H1 (cell line): ENCODE measurements around the gene CLEC12A. TPM values are rescaled to one million over a fixed set of nuclear protein-coding genes. Genes with fewer than 3 reads are reported as not detected.

Source experiments
- CTCF ChIA-PET: fragments of 300-600 bp; sonication (Branson Sonifier 250); formaldehyde crosslinking; loops from one replicate; lab custom pipeline; 2021; ENCODE audit not compliant: partially characterized antibody; lab: Charles Lee
- POLR2A ChIA-PET: fragments of 300-600 bp; sonication (Branson Sonifier 250); formaldehyde crosslinking; loops from one replicate; lab custom pipeline; 2021; ENCODE audit warnings: inconsistent platforms; ENCODE audit not compliant: partially characterized antibody; lab: Charles Lee
- DNase-seq, 2 experiments: peaks; one replicate each; pipeline versions ENCODE4 v3.0.0 to v3.0.0-alpha.2; 2010 to 2022; ENCODE audit warnings: low spot score in 2 of 2, low read depth in 1 of 2, mixed read lengths in 1 of 2
- FAIRE-seq: peaks from 2 replicates; lab custom pipeline; 2011; peaks lifted over from hg19 to GRCh38; lab: Jason Lieb, UNC
- H2AFZ ChIP-seq: 2 replicates; pipeline ENCODE4 v1.8.1; 2012; ENCODE audit warnings: low read length, inconsistent platforms
- H2AK5ac ChIP-seq: 2 replicates; pipeline ENCODE4 v1.6.1; 2013; ENCODE audit warnings: low read depth, low read length
- H2BK120ac ChIP-seq: replicated peaks from 2 replicates; pipeline ENCODE3; 2013; ENCODE audit warnings: low read depth, low read length, inconsistent platforms
- H2BK12ac ChIP-seq: 2 replicates; pipeline ENCODE4 v1.6.1; 2013; ENCODE audit warnings: low read depth, low read length
- H2BK15ac ChIP-seq: 2 replicates; pipeline ENCODE4 v1.6.1; 2013; ENCODE audit warnings: low read length
- H2BK20ac ChIP-seq: 2 replicates; pipeline ENCODE4 v1.6.1; 2013; ENCODE audit warnings: low read length
- H2BK5ac ChIP-seq: 2 replicates; pipeline ENCODE4 v1.6.1; 2013; ENCODE audit warnings: low read depth, low read length
- H3K14ac ChIP-seq: 2 replicates; pipeline ENCODE4 v1.6.1; 2013; ENCODE audit warnings: inconsistent platforms; ENCODE audit not compliant: insufficient read length
- H3K18ac ChIP-seq: 2 replicates; pipeline ENCODE4 v1.6.1; 2013; ENCODE audit warnings: low read length; ENCODE audit errors: extremely low read depth
- H3K23ac ChIP-seq: 2 replicates; pipeline ENCODE4 v1.6.1; 2013; ENCODE audit warnings: inconsistent platforms; ENCODE audit not compliant: insufficient read length
- H3K23me2 ChIP-seq: 2 replicates; pipeline ENCODE4 v1.6.1; 2013; ENCODE audit warnings: low read depth, low read length
- H3K27ac ChIP-seq: 2 replicates; pipeline ENCODE4 v1.6.1; 2011; ENCODE audit warnings: low read depth, low read length, inconsistent platforms
- H3K27me3 ChIP-seq, 4 experiments: replicated peaks in 1 of 4; 1 replicate in 1 of 4; 2 replicates in 3 of 4; pipeline versions ENCODE4 v1.6.1 to v1.8.1; 2011 to 2013; ENCODE audit warnings: low read length in 3 of 4, mild to moderate bottlenecking in 3 of 4, inconsistent platforms in 2 of 4, mixed read lengths in 2 of 4, moderate library complexity in 1 of 4; ENCODE audit not compliant: control insufficient read depth in 3 of 4, insufficient read depth in 3 of 4; ENCODE audit errors: extremely low read depth in 1 of 4
- H3K36me3 ChIP-seq, 4 experiments: 2 replicates each; pipeline versions ENCODE4 v1.6.1 to v1.8.1; 2011 to 2013; ENCODE audit warnings: mild to moderate bottlenecking in 4 of 4, low read length in 3 of 4, moderate library complexity in 2 of 4, control low read depth in 1 of 4, inconsistent platforms in 1 of 4; ENCODE audit not compliant: insufficient read depth in 4 of 4, control insufficient read depth in 2 of 4
- H3K4ac ChIP-seq: replicated peaks from 2 replicates; pipeline ENCODE3; 2013; ENCODE audit warnings: low read length, low read depth, mixed read lengths, inconsistent platforms; ENCODE audit not compliant: insufficient read length
- H3K4me1 ChIP-seq, 4 experiments: replicated peaks in 1 of 4; 1 replicate in 1 of 4; 2 replicates in 3 of 4; pipeline versions ENCODE4 v1.6.1 to v1.8.1; 2011 to 2013; ENCODE audit warnings: low read length in 3 of 4, inconsistent platforms in 2 of 4, mixed read lengths in 1 of 4; ENCODE audit not compliant: insufficient read depth in 4 of 4, control insufficient read depth in 3 of 4
- H3K4me2 ChIP-seq, 2 experiments: 2 replicates each; pipeline versions ENCODE4 v1.6.1 to v1.8.1; 2011 to 2013; ENCODE audit warnings: low read depth in 2 of 2, low read length in 2 of 2, control low read depth in 1 of 2, inconsistent platforms in 1 of 2, mild to moderate bottlenecking in 1 of 2; ENCODE audit not compliant: insufficient read depth in 1 of 2
- H3K4me3 ChIP-seq, 4 experiments: fragments of 200-600, 300-600 bp in 1 of 4; sonication (generic), shearing (Covaris generic), sonication (Bioruptor Twin) in 1 of 4; 2 replicates each; pipeline versions ENCODE4 v1.5.1 to v1.8.1; 2011 to 2016; ENCODE audit warnings: low read length in 4 of 4, low read depth in 3 of 4, control low read depth in 2 of 4, inconsistent platforms in 2 of 4, mild to moderate bottlenecking in 2 of 4, mixed read lengths in 1 of 4, moderate library complexity in 1 of 4; ENCODE audit not compliant: insufficient read depth in 2 of 4; ENCODE audit errors: extremely low read depth in 1 of 4
- H3K56ac ChIP-seq: replicated peaks from 2 replicates; pipeline ENCODE3; 2013; ENCODE audit warnings: low read depth, mild to moderate bottlenecking, mixed read lengths, low read length, inconsistent platforms; ENCODE audit not compliant: insufficient read length
- H3K79me1 ChIP-seq: 2 replicates; pipeline ENCODE4 v1.6.1; 2013; ENCODE audit warnings: low read depth, low read length, control low read depth
- H3K79me2 ChIP-seq, 2 experiments: 2 replicates each; pipeline versions ENCODE4 v1.6.1 to v1.8.1; 2012 to 2013; ENCODE audit warnings: low read length in 2 of 2, mild to moderate bottlenecking in 2 of 2, inconsistent platforms in 1 of 2; ENCODE audit not compliant: insufficient read depth in 2 of 2, control insufficient read depth in 1 of 2
- H3K9ac ChIP-seq, 4 experiments: replicated peaks in 1 of 4; 1 replicate in 1 of 4; 2 replicates in 3 of 4; pipeline versions ENCODE4 v1.6.1 to v1.8.1; 2011 to 2013; ENCODE audit warnings: low read depth in 3 of 4, low read length in 3 of 4, control low read depth in 2 of 4, mild to moderate bottlenecking in 2 of 4, moderate library complexity in 2 of 4, inconsistent platforms in 1 of 4; ENCODE audit errors: extremely low read depth in 1 of 4
- H3K9me3 ChIP-seq, 2 experiments: 2 replicates each; pipeline versions ENCODE4 v1.6.1 to v1.8.1; 2012 to 2013; ENCODE audit warnings: mild to moderate bottlenecking in 2 of 2, moderate library complexity in 2 of 2, control low read depth in 1 of 2, inconsistent platforms in 1 of 2, low read depth in 1 of 2, low read length in 1 of 2, mixed read lengths in 1 of 2; ENCODE audit not compliant: insufficient read depth in 2 of 2
- H4K20me1 ChIP-seq, 2 experiments: replicated peaks in 1 of 2; 2 replicates each; pipeline versions ENCODE3 to v1.8.1; 2011 to 2013; ENCODE audit warnings: inconsistent platforms in 2 of 2, low read length in 2 of 2, mild to moderate bottlenecking in 1 of 2; ENCODE audit not compliant: insufficient read depth in 2 of 2, control insufficient read depth in 1 of 2
- H4K5ac ChIP-seq: 2 replicates; pipeline ENCODE4 v1.6.1; 2013; ENCODE audit warnings: low read length, low read depth, mixed read lengths, inconsistent platforms; ENCODE audit not compliant: insufficient read length
- H4K8ac ChIP-seq: 2 replicates; pipeline ENCODE4 v1.8.0; 2013; ENCODE audit warnings: mild to moderate bottlenecking, moderate library complexity, low read length, inconsistent platforms; ENCODE audit not compliant: insufficient read depth; ENCODE audit errors: extremely low read depth
- H4K91ac ChIP-seq: replicated peaks from 2 replicates; pipeline ENCODE3; 2013; ENCODE audit warnings: low read length, mixed read lengths, inconsistent platforms; ENCODE audit not compliant: insufficient read length
- FOSL1 ChIP-seq: IDR thresholded peaks from 2 replicates; pipeline ENCODE4 v1.6.1; 2011; ENCODE audit warnings: mild to moderate bottlenecking, low read depth, low read length, moderate library complexity; ENCODE audit not compliant: insufficient read depth
- HDAC2 ChIP-seq, 2 experiments: fragments of 300-600 bp in 1 of 2; sonication (generic) in 1 of 2; IDR thresholded peaks; 2 replicates each; pipeline ENCODE4 v1.6.1; 2011 to 2012; ENCODE audit warnings: low read depth in 2 of 2, low read length in 2 of 2, mild to moderate bottlenecking in 2 of 2, moderate library complexity in 2 of 2, borderline replicate concordance in 1 of 2, inconsistent platforms in 1 of 2
- KDM1A ChIP-seq: fragments of 200-600, 300-600 bp; sonication (generic); IDR thresholded peaks from 2 replicates; pipeline ENCODE4 v1.7.1; 2016; ENCODE audit warnings: mild to moderate bottlenecking, low read length, borderline replicate concordance
- SIN3A ChIP-seq, 2 experiments: IDR thresholded peaks in 1 of 2; conservative IDR thresholded peaks in 1 of 2; 2 replicates each; pipeline ENCODE4 v1.6.1; 2011 to 2012; ENCODE audit warnings: low read length in 2 of 2, improper control_type of control experiment in 1 of 2, low read depth in 1 of 2, mild to moderate bottlenecking in 1 of 2
- SIX5 ChIP-seq: IDR thresholded peaks from 2 replicates; pipeline ENCODE4 v1.6.1; 2011; ENCODE audit warnings: mild to moderate bottlenecking, low read depth, low read length
- WGBS, 2 experiments: shearing (Covaris generic) in 1 of 2; methylation state at CpG; one replicate each; pipeline versions ENCODE4 v1.1.6 to v1.1.7; 2013 to 2015; ENCODE audit warnings: low lambda C conversion rate in 2 of 2, mixed read lengths in 2 of 2, inconsistent platforms in 1 of 2, low coverage in 1 of 2, missing lambda C conversion rate in 1 of 2; ENCODE audit not compliant: insufficient replicate concordance in 2 of 2, insufficient coverage in 1 of 2, insufficient read length in 1 of 2; ENCODE audit errors: extremely low coverage in 1 of 2, missing lambda C conversion rate in 1 of 2; 5-methylcytosine and 5-hydroxymethylcytosine counted together
- polyA plus RNA-seq, 7 experiments: library from polyadenylated mRNA; depleted of rRNA in 3 of 7; stranded (reverse) in 5 of 7; unstranded in 2 of 7; fragments of >200 nt in 5 of 7; fragments of 200-250 nt in 2 of 7; gene quantifications; 1 replicate in 5 of 7; 2 replicates in 1 of 7; 4 replicates in 1 of 7; pipeline versions ENCODE4 v1.2.1 to v1.2.3, GENCODE V29; 2011 to 2013; ENCODE audit warnings: missing spikeins in 2 of 7, mixed read lengths in 2 of 7
- total RNA-seq: library from RNA; stranded (reverse); fragmentation: NEBNext Ultra II Directional; extraction: Animal tissue kit (Norgen Biotek cat#: 25700); gene quantifications from 2 replicates; pipeline ENCODE4 v1.2.1, GENCODE V29; 2021

CLEC12A gene
- total and polyA plus RNA-seq, 2 of the 8 experiments (the other 6 are each of a cell fraction or from before 2014, with no cell fraction given): not detected

DNA sequence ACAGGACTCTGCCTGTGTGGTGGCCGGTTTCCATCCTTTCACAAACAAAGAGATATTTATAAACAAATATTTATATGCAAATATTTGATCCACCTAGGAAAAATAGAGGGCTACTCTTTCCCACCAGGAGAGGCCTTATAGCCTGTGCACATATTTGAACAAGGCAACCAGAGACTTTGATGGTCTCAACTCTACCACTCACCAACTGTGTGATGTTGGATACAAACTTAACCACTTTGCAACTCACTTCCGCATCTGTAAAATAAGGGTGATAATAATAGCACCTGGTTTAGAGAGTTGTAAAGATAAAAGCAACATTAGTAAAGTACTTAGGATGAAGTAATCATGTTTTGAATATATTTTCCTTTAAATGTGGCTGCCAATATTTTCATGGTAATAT, 1.5 kb upstream of the CLEC12A start:
- Histone ChIP-seq H3K56ac (no peak overlapping the region), H2BK15ac (no peak overlapping the region), H4K5ac (no peak overlapping the region), H2AFZ (no peak overlapping the region), H2BK5ac (no peak overlapping the region), H3K36me3 (no peaks in the 10 kb centered on the region), H2BK20ac (no peak overlapping the region), H3K79me2 (no peaks in the 10 kb centered on the region)
- no peak for FAIRE-seq
- TF ChIP-seq HDAC2 (IDR thresholded peaks at IDR 0.05; ENCODE audit: borderline replicate concordance in 1 of 2, low read depth in 2 of 2, low read length in 2 of 2): no peak
- TF ChIP-seq SIX5: no peak
- TF ChIP-seq KDM1A: no peak
- no peak for TF ChIP-seq SIN3A (conservative IDR thresholded peaks at IDR 0.05 in 1 of 2, IDR thresholded peaks at IDR 0.05 in 1 of 2; ENCODE audit: low read depth in 1 of 2, low read length in 2 of 2)
- no peak for TF ChIP-seq FOSL1
- TF ChIP-seq, all 59 proteins: peak for 0
- Histone ChIP-seq H3K4me2 (no peak overlapping the region), H3K14ac (no peak overlapping the region), H3K9ac (no peak overlapping the region), H3K4ac (no peak overlapping the region), H2BK120ac (no peak overlapping the region), H2BK12ac (no peak overlapping the region), H3K18ac (no peak overlapping the region), H3K27ac (no peak overlapping the region), H3K23me2 (no peaks in the 10 kb centered on the region), H3K23ac (no peak overlapping the region), H4K91ac (no peak overlapping the region), H3K4me1 (no peaks in the 10 kb centered on the region), H3K4me3 (no peak overlapping the region), H3K27me3 (no peaks in the 10 kb centered on the region), H3K79me1 (no peaks in the 10 kb centered on the region), H4K8ac (no peak overlapping the region), H4K20me1 (no peaks in the 10 kb centered on the region), H3K9me3 (no peaks in the 10 kb centered on the region), H2AK5ac (no peak overlapping the region)
- WGBS, 2 experiments: 96% methylated on average over 2 of the region's 2 CpGs; no CpG with 5 or more reads in 1 of the 2 experiments
- DNase-seq: no peak
- ChIA-PET CTCF (no interaction called here), POLR2A (no interaction called here)
